Breast epithelium (tissue), 4 donors: ENCODE results near the gene LAMA4. TPM values are rescaled to one million over a fixed set of nuclear protein-coding genes. Genes with fewer than 3 reads are reported as not detected.

Experiments used
- DNase-seq, 2 donors: peaks; one replicate each; pipeline ENCODE4 v3.0.0-alpha.2; 2019; ENCODE audit warnings: low spot score in 2 of 2
- H3K27ac ChIP-seq, 2 donors: fragments of 200-600 bp; sonication (generic) in 1 of 2; one replicate each; pipeline ENCODE4 v1.5.1; 2016 to 2019; ENCODE audit warnings: mild to moderate bottlenecking in 1 of 2
- H3K27me3 ChIP-seq, 2 donors: fragments of 200-600 bp; sonication (generic) in 1 of 2; one replicate each; pipeline versions ENCODE4 v1.5.1 to v1.6.0; 2017 to 2019; ENCODE audit warnings: control low read depth in 1 of 2, mild to moderate bottlenecking in 1 of 2
- H3K36me3 ChIP-seq: fragments of 200-600 bp; one replicate; pipeline ENCODE4 v1.5.1; 2019
- H3K4me1 ChIP-seq, 2 donors: fragments of 200-600 bp; sonication (generic); one replicate each; pipeline ENCODE4 v1.5.1; 2016 to 2019; ENCODE audit warnings: control low read depth in 1 of 2
- H3K4me3 ChIP-seq, 3 donors: fragments of 200-600 bp; sonication (generic); 1 replicate in 2 of 3; 2 replicates in 1 of 3; pipeline ENCODE4 v1.5.1; 2016 to 2019; ENCODE audit warnings: mild to moderate bottlenecking in 3 of 3, moderate library complexity in 2 of 3
- H3K9me3 ChIP-seq, 2 donors: fragments of 200-600 bp; sonication (generic) in 1 of 2; one replicate each; pipeline ENCODE4 v1.5.1; 2016 to 2019; ENCODE audit warnings: control low read depth in 1 of 2
- CTCF ChIP-seq, 3 donors: fragments of 450-650 bp; IDR thresholded peaks; one replicate each; pipeline ENCODE4 v1.5.1; 2016 to 2017; ENCODE audit warnings: antibody characterized with exemption in 3 of 3, mild to moderate bottlenecking in 3 of 3, moderate library complexity in 3 of 3
- intact Hi-C: fragments of 100-400 bp; cut with DNase I; formaldehyde crosslinking; loops from one replicate; pipeline ENCODE4 v1.15.1; 2023; ENCODE audit warnings: low total_unique reads
- total RNA-seq, 3 donors: library from RNA; depleted of rRNA; stranded (reverse); fragments of >200 nt; gene quantifications; one replicate each; pipeline ENCODE4 v1.1.0, GENCODE V29; 2016

The LAMA4 gene
- total RNA-seq, 3 donors from 2014 or later, result 54.0 to 142 (median 129) TPM

- H3K27me3 ChIP-seq, result no peaks in the 10 kb centered on the region
- no peak for TF ChIP-seq CTCF (IDR thresholded peaks at IDR 0.05)
- no peak overlapping the region for H3K27ac ChIP-seq
- DNase-seq, result no peak
- H3K36me3 ChIP-seq, result no peaks in the 10 kb centered on the region
- H3K4me1 ChIP-seq, result no peaks in the 10 kb centered on the region
- no peak overlapping the region for H3K4me3 ChIP-seq
- intact Hi-C loops, result no loop called here
- H3K9me3 ChIP-seq, result no peaks in the 10 kb centered on the region
Measured at GRCh38 chr6:112061605-112062004, 192.8 kb downstream of the LAMA4 start.

Other genes starting within 250 kb of the LAMA4 start
- gene CCN6, start 200.5 kb downstream of the LAMA4 start, total RNA-seq, result not detected
- gene TUBE1, start 167.1 kb downstream of the LAMA4 start, total RNA-seq, result 10 to 100 TPM; 27.7 to 72.4 (median 48.2) TPM
- gene FAM229B, start 167.0 kb downstream of the LAMA4 start, total RNA-seq, result 10 to 100 TPM in 2 of 3 donors, 1 to 10 TPM in 1; 6.3 to 12.5 (median 10.9) TPM
- gene RFPL4B, start 92.8 kb upstream of the LAMA4 start, total RNA-seq, result not detected